ENCODE results near the gene CDH16.

The CDH16 gene

DNA sequence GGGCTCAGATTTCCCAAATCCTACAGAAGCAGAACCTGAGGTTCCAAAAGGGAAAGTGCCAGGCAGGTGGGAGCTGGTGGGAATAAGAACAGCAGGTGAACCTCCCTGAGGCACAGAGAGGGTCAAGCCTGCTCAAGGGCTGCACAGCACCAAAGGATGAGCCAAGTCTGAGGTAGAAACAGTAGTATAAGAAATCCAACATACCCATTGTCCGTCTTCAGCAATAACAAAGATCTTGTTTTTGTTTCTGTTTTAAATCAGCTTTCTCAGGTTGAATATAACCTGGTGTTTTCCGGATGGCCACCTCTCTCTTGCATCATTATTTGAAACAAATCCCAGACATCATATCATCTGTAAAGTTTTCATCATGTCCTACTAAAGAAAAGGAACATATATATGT, 31.8 kb upstream of the CDH16 start:
- TF ChIP-seq, protein P1, sequence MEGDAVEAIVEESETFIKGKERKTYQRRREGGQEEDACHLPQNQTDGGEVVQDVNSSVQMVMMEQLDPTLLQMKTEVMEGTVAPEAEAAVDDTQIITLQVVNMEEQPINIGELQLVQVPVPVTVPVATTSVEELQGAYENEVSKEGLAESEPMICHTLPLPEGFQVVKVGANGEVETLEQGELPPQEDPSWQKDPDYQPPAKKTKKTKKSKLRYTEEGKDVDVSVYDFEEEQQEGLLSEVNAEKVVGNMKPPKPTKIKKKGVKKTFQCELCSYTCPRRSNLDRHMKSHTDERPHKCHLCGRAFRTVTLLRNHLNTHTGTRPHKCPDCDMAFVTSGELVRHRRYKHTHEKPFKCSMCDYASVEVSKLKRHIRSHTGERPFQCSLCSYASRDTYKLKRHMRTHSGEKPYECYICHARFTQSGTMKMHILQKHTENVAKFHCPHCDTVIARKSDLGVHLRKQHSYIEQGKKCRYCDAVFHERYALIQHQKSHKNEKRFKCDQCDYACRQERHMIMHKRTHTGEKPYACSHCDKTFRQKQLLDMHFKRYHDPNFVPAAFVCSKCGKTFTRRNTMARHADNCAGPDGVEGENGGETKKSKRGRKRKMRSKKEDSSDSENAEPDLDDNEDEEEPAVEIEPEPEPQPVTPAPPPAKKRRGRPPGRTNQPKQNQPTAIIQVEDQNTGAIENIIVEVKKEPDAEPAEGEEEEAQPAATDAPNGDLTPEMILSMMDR (conservative IDR thresholded peaks at IDR 0.05): no peak
- TF ChIP-seq ZFX (IDR thresholded peaks at IDR 0.05): no peak
- H3K27ac ChIP-seq: no peak overlapping the region

DNA sequence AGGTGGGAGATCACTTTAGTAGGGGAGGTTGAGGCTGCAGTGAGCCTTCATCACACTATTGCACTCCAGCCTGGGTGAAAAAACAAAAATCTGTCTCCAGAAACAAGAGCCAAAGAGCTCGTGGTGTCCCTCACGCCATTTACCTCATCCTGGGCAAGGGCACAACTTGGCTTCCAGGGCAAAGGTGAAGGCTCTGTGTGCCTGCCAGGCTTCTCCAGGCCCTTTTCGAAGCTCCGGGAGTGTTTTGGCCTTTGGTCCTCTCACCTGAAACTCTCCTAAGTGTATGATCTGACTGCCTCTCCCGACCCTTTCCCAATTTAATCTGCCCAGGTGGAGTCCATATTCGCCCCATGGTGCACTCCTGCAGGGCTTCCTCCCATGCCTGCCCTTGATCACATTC, 30.8 kb upstream of the CDH16 start:
- H3K27ac ChIP-seq: no peak overlapping the region
- no peak for TF ChIP-seq ZFX (IDR thresholded peaks at IDR 0.05)
- TF ChIP-seq, protein P1 (conservative IDR thresholded peaks at IDR 0.05): no peak

DNA sequence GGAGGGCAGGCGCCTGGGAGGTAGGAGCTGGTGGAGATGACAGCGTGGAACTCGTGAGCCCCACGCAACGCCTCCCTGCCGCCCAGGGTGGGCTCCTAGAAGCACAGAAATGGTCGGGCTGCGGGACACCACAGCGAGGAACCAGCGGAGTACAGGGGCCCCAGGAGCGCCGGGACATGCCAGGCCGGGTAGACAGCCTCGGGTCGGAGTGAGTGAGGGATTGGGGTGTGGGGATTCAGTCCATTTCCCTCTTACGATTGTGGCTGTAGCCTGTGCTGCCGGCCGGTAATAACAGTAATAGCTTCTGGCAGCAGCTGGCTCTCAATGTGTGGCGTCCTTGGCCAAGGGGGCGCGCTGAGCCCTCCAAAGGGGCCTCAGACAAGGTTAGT, 30.1 kb upstream of the CDH16 start:
- TF ChIP-seq, protein P1 (conservative IDR thresholded peaks at IDR 0.05): no peak
- no peak for TF ChIP-seq ZFX (IDR thresholded peaks at IDR 0.05)

DNA sequence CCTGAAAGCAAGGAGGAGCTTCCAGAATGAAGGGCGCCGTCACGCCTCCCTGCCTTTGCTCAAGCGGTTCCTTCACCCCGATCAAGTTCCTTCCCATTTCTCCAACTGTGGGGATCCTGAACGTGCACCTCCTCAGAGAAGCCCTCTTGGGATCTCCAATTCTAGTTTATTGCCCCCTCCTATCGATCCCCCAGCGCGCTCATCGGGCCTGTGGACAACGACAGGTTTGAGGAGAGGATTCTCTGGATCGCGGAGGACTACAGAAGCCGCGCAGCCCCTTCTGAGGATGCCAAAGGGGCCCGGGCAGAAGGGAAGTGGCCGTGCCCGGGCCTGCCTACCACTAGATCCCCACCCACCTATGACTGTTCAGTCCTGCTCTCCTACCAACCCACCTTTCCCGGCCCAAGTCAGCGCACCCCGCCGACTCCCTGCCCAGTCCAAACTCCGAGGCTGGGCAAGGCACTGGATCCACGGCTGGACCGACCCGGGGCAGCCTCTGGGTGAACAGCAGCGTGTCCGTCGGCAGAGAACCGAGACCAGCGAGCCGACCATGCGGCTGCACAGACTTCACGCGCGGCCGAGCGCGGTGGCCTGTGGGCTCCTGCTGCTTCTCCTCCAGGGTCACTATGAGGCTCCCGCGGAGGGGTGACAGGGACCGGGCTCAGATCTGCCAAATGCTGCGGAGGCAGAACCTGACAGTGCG, 29.6 kb upstream of the CDH16 start:
- TF ChIP-seq ZFX (IDR thresholded peaks at IDR 0.05): no peak
- TF ChIP-seq, protein P1 (conservative IDR thresholded peaks at IDR 0.05): no peak
- H3K27ac ChIP-seq: no peak overlapping the region

More for the DNA sequence above, 30.1 kb upstream of the CDH16 start:
- H3K27ac ChIP-seq: no peak overlapping the region

DNA sequence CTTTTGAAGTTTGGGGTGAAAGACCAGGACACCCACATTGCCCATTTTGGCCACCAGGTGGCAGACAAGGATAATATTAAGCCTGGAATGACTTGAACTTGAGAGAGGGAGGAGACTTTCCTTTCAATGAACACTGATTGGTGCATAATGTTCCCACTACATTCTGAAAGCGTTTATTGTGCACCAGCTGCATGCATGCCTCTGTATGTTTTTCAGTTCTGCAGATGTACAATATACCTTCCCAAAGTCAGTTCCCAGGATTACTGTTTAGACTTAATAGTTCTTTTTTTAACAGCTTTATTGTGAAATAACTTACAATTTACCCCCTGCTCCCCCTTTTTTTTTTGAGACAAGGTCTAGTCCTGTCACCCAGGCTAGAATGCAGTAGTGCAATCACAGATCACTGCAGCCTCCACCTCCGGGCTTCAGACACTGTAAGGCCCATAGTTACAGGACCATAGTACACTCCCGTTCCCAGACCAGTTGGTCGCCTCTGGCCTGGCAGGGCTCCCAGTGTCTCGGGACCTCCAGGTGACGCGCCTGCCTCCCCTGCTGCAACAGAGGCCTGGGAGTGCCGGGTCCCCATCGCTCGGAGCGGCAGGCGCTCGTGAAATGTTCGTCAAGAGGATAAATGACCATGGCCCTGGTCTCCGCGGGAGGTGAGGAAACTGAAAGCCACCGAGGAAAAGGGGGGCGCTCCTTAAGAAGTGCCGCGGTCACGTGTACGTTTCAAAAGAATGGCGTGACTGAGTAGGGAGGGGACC, 28.8 kb upstream of the CDH16 start:
- H3K27ac ChIP-seq: no peak overlapping the region
- TF ChIP-seq ZFX (IDR thresholded peaks at IDR 0.05): no peak
- TF ChIP-seq, protein P1 (conservative IDR thresholded peaks at IDR 0.05): peak; percentile 92

DNA sequence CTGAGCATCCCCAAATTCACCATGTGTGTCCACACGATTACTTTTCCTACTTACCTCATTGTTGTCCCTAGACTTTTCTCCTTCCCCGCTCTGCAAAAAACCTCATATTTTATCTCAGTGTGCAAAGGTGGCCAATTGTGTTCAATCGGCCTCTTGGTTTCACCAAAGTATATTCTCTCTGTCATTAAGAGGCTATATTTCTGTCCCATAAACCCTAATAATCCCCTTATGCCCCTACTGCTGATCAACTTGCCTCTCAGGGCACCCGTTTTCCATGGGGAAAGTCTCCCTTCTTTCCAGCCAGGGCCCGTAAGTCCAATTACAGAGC, 28.3 kb upstream of the CDH16 start:
- TF ChIP-seq, protein P1 (conservative IDR thresholded peaks at IDR 0.05): no peak
- no peak for TF ChIP-seq ZFX (IDR thresholded peaks at IDR 0.05)
- no peak overlapping the region for H3K27ac ChIP-seq

DNA sequence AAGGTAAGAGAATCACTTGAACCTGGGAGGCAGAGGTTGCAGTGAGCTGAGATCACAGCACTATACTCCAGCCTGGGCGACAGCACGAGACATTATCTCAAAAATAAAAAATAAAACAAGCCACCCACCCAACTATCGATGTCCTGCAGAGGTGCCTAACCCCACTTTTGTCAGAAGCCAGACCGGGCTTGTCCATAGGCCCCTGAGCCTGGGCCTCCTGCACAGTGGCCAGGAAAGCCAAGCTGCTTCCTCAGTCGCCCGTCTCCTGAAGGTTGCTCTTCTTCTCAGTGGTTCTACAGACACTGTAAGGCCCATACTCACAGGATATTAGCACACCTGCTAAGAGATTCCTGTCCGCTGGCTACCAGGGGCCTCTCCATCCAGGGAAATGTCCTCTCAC, 27.9 kb upstream of the CDH16 start:
- no peak overlapping the region for H3K27ac ChIP-seq
- TF ChIP-seq, protein P1 (conservative IDR thresholded peaks at IDR 0.05): no peak
- no peak for TF ChIP-seq ZFX (IDR thresholded peaks at IDR 0.05)
